ENCODE data around the gene FOXF2.

FOXF2 gene

DNA sequence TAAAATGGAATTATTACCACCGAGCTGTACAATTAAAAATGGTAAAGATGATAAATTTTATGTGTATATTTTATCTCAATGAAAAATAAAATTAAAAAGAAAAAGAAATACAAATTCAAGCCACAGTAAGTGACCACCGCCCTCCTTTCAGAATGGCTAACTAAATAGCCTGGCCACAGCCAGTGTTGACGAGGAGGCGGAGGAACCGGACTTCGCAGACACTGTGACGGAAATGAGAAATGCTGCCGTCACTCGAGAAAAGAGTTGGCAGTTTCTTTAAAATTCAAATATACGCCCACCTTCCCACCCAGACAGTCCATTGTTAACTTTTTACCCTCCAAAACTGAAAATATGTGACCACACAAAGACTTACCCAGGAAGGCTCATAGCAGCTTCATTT is 50.0 kb downstream of the FOXF2 start:
- TF ChIP-seq, protein P1, sequence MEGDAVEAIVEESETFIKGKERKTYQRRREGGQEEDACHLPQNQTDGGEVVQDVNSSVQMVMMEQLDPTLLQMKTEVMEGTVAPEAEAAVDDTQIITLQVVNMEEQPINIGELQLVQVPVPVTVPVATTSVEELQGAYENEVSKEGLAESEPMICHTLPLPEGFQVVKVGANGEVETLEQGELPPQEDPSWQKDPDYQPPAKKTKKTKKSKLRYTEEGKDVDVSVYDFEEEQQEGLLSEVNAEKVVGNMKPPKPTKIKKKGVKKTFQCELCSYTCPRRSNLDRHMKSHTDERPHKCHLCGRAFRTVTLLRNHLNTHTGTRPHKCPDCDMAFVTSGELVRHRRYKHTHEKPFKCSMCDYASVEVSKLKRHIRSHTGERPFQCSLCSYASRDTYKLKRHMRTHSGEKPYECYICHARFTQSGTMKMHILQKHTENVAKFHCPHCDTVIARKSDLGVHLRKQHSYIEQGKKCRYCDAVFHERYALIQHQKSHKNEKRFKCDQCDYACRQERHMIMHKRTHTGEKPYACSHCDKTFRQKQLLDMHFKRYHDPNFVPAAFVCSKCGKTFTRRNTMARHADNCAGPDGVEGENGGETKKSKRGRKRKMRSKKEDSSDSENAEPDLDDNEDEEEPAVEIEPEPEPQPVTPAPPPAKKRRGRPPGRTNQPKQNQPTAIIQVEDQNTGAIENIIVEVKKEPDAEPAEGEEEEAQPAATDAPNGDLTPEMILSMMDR (IDR thresholded peaks at IDR 0.05), result no peak

DNA sequence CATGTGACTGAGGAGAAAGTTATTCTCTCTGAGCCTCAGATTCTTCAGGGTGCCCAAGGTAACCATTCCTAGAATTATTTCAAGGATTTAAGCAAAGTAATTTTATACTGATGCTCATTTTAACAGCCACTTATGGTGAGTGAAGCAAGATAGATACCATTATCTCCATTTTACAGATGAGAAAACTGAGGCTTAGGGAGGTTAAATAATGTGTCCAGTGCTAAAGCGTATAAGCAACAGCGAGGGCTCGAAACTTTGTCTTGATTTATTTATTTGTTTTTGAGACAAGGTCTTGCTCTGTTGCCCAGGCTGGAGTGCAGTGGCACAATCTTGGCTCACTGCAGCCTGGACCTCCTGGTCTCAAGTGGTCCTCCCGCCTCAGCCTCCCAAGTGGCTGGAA is 53.6 kb downstream of the FOXF2 start:
- TF ChIP-seq, protein P1 (IDR thresholded peaks at IDR 0.05), result no peak

Data from LNCAP (cell line).